SK-N-SH treated with all-trans-retinoic acid at 6 μM for 48 hours (cell line): ENCODE data around the gene HS3ST3A1.

ENCODE experiments used
- ATAC-seq: fragments of 200-7000 bp; cut with Tn5 transposase; 3 replicates; pipeline ENCODE4 v1.9.1; 2020; ENCODE audit warnings: mild to moderate bottlenecking, moderate library complexity
- ARNTL ChIP-seq: fragments of 450-650 bp; formaldehyde crosslinking; IDR thresholded peaks from 2 replicates; pipeline ENCODE4 v1.5.0; 2020; ENCODE audit warnings: low read depth, mild to moderate bottlenecking, moderate library complexity, borderline replicate concordance
- BACH2 ChIP-seq: fragments of 250-450 bp; sonication (Bioruptor Pico); IDR thresholded peaks from 2 replicates; pipeline ENCODE4 v1.9.0; 2021; ENCODE audit warnings: mild to moderate bottlenecking, borderline replicate concordance
- CSDC2 ChIP-seq: fragments of 250-450 bp; sonication (Bioruptor Pico); IDR thresholded peaks from 2 replicates; pipeline ENCODE4 v1.5.0; 2020; ENCODE audit warnings: mild to moderate bottlenecking, moderate library complexity
- GLIS3 ChIP-seq: fragments of 250-450 bp; sonication (Bioruptor Pico); IDR thresholded peaks from 2 replicates; pipeline ENCODE4 v1.5.0; 2020; ENCODE audit warnings: mild to moderate bottlenecking, moderate library complexity
- ISL1 ChIP-seq: fragments of 250-450 bp; sonication (Bioruptor Pico); IDR thresholded peaks from 2 replicates; pipeline ENCODE4 v2.1.2; 2022; ENCODE audit warnings: mild to moderate bottlenecking, moderate library complexity
- PPARA ChIP-seq: fragments of 250-450 bp; sonication (Bioruptor Pico); IDR thresholded peaks from 2 replicates; pipeline ENCODE4 v1.5.0; 2020; ENCODE audit warnings: mild to moderate bottlenecking, borderline replicate concordance
- RARB ChIP-seq: fragments of 250-450 bp; sonication (Bioruptor Pico); IDR thresholded peaks from 2 replicates; pipeline ENCODE4 v1.8.0; 2021; ENCODE audit warnings: mild to moderate bottlenecking, moderate library complexity
- SNAI2 ChIP-seq: fragments of 250-450 bp; sonication (Bioruptor Pico); IDR thresholded peaks from 2 replicates; pipeline ENCODE4 v1.5.0; 2020; ENCODE audit warnings: mild to moderate bottlenecking, moderate library complexity
- TCF4 ChIP-seq: fragments of 250-450 bp; sonication (Bioruptor Pico); IDR thresholded peaks from 2 replicates; pipeline ENCODE4 v1.8.0; 2021; ENCODE audit warnings: mild to moderate bottlenecking, moderate library complexity, borderline replicate concordance
- TOX ChIP-seq: fragments of 250-450 bp; sonication (Bioruptor Pico); IDR thresholded peaks from 2 replicates; pipeline ENCODE4 v1.8.0; 2021; ENCODE audit warnings: mild to moderate bottlenecking, moderate library complexity, borderline replicate concordance
- ZC3H10 ChIP-seq: fragments of 250-450 bp; sonication (Bioruptor Pico); IDR thresholded peaks from 2 replicates; pipeline ENCODE4 v1.5.1; 2021; ENCODE audit warnings: mild to moderate bottlenecking, moderate library complexity
- ZFP3 ChIP-seq: fragments of 250-450 bp; sonication (Bioruptor Pico); IDR thresholded peaks from 2 replicates; pipeline ENCODE4 v1.5.0; 2020; ENCODE audit warnings: mild to moderate bottlenecking, moderate library complexity
- ZFP30 ChIP-seq: fragments of 450-650 bp; formaldehyde crosslinking; IDR thresholded peaks from 2 replicates; pipeline ENCODE4 v1.5.0; 2022; ENCODE audit warnings: mild to moderate bottlenecking, moderate library complexity
- ZNF565 ChIP-seq: fragments of 450-650 bp; formaldehyde crosslinking; conservative IDR thresholded peaks from 2 replicates; pipeline ENCODE4 v1.5.0; 2020; ENCODE audit warnings: low read depth, mild to moderate bottlenecking, moderate library complexity
- ZNF70 ChIP-seq: fragments of 450-650 bp; formaldehyde crosslinking; IDR thresholded peaks from 2 replicates; pipeline ENCODE4 v1.5.0; 2020; ENCODE audit warnings: mild to moderate bottlenecking, moderate library complexity
- ZNF8 ChIP-seq: fragments of 450-650 bp; formaldehyde crosslinking; IDR thresholded peaks from 2 replicates; pipeline ENCODE4 v1.5.0; 2020; ENCODE audit warnings: mild to moderate bottlenecking, moderate library complexity
- TF ChIP-seq, protein P1 (sequence below): fragments of 250-450 bp; sonication (Bioruptor Pico); IDR thresholded peaks from 2 replicates; pipeline ENCODE4 v1.5.0; 2020; ENCODE audit warnings: mild to moderate bottlenecking, moderate library complexity
- TF ChIP-seq, protein P2 (sequence below): fragments of 250-450 bp; sonication (Bioruptor Pico); IDR thresholded peaks from 2 replicates; pipeline ENCODE4 v1.8.0; 2020; ENCODE audit warnings: mild to moderate bottlenecking, moderate library complexity, borderline replicate concordance
- TF ChIP-seq, protein P3 (sequence below): fragments of 250-450 bp; sonication (Bioruptor Pico); IDR thresholded peaks from 2 replicates; pipeline ENCODE4 v1.5.1; 2021; ENCODE audit warnings: mild to moderate bottlenecking, moderate library complexity
- TF ChIP-seq, protein P4 (sequence below): fragments of 250-450 bp; sonication (Bioruptor Pico); IDR thresholded peaks from 2 replicates; pipeline ENCODE4 v1.8.0; 2021; ENCODE audit warnings: low read depth, mild to moderate bottlenecking, moderate library complexity, borderline replicate concordance
- TF ChIP-seq, protein P5 (sequence below): fragments of 250-450 bp; sonication (Bioruptor Pico); IDR thresholded peaks from 2 replicates; pipeline ENCODE4 v1.5.1; 2020; ENCODE audit warnings: low read depth, mild to moderate bottlenecking, moderate library complexity

HS3ST3A1 gene

DNA sequence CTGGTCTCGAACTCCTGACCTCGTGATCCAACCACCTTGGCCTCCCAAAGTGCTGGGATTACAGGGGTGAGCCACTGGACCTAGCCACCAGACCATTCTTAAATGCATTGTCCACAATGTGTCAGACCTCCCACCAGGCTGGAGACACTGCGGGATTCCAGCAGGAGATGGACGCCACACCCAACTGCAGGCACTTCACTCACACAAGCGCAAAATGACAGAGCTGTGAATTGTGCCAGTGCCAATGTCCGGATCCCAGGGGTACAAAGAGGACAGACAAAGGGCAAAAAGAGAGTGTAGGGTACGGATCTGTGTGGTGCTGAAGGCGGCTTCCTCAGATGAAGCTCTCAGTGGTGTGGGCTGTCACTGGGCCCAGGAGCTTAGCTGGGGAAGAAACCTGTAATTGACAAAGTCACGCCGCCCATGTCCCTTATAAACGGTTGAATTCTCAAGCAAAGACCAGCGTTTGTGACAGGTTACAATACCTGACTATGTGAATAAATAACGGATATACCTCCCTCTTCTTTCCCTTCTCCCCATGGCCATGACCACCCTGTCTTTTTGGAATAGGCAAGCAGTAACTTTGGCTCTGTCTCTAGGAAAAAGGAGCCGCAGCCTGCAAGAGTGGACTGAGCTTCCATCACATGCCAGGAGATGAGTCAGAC, 40.0 kb downstream of the HS3ST3A1 start:
- ATAC-seq: peak; percentile 41
- no peak for TF ChIP-seq SNAI2 (CRISPR knock-in tag)
- TF ChIP-seq ZNF8 (CRISPR knock-in tag): no peak
- TF ChIP-seq, protein P1, sequence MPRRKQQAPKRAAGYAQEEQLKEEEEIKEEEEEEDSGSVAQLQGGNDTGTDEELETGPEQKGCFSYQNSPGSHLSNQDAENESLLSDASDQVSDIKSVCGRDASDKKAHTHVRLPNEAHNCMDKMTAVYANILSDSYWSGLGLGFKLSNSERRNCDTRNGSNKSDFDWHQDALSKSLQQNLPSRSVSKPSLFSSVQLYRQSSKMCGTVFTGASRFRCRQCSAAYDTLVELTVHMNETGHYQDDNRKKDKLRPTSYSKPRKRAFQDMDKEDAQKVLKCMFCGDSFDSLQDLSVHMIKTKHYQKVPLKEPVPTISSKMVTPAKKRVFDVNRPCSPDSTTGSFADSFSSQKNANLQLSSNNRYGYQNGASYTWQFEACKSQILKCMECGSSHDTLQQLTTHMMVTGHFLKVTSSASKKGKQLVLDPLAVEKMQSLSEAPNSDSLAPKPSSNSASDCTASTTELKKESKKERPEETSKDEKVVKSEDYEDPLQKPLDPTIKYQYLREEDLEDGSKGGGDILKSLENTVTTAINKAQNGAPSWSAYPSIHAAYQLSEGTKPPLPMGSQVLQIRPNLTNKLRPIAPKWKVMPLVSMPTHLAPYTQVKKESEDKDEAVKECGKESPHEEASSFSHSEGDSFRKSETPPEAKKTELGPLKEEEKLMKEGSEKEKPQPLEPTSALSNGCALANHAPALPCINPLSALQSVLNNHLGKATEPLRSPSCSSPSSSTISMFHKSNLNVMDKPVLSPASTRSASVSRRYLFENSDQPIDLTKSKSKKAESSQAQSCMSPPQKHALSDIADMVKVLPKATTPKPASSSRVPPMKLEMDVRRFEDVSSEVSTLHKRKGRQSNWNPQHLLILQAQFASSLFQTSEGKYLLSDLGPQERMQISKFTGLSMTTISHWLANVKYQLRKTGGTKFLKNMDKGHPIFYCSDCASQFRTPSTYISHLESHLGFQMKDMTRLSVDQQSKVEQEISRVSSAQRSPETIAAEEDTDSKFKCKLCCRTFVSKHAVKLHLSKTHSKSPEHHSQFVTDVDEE: no peak
- TF ChIP-seq ISL1: no peak
- no peak for TF ChIP-seq ZNF70
- TF ChIP-seq ZNF565 (CRISPR knock-in tag): no peak
- TF ChIP-seq, protein P2, sequence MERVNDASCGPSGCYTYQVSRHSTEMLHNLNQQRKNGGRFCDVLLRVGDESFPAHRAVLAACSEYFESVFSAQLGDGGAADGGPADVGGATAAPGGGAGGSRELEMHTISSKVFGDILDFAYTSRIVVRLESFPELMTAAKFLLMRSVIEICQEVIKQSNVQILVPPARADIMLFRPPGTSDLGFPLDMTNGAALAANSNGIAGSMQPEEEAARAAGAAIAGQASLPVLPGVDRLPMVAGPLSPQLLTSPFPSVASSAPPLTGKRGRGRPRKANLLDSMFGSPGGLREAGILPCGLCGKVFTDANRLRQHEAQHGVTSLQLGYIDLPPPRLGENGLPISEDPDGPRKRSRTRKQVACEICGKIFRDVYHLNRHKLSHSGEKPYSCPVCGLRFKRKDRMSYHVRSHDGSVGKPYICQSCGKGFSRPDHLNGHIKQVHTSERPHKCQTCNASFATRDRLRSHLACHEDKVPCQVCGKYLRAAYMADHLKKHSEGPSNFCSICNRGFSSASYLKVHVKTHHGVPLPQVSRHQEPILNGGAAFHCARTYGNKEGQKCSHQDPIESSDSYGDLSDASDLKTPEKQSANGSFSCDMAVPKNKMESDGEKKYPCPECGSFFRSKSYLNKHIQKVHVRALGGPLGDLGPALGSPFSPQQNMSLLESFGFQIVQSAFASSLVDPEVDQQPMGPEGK: no peak
- TF ChIP-seq, protein P3, sequence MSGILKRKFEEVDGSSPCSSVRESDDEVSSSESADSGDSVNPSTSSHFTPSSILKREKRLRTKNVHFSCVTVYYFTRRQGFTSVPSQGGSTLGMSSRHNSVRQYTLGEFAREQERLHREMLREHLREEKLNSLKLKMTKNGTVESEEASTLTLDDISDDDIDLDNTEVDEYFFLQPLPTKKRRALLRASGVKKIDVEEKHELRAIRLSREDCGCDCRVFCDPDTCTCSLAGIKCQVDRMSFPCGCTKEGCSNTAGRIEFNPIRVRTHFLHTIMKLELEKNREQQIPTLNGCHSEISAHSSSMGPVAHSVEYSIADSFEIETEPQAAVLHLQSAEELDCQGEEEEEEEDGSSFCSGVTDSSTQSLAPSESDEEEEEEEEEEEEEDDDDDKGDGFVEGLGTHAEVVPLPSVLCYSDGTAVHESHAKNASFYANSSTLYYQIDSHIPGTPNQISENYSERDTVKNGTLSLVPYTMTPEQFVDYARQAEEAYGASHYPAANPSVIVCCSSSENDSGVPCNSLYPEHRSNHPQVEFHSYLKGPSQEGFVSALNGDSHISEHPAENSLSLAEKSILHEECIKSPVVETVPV (CRISPR knock-in tag): no peak
- no peak for TF ChIP-seq ZFP30 (CRISPR knock-in tag)
- no peak for TF ChIP-seq GLIS3
- no peak for TF ChIP-seq TCF4 (CRISPR knock-in tag)
- no peak for TF ChIP-seq CSDC2
- TF ChIP-seq, all 23 proteins: peak for 0

DNA sequence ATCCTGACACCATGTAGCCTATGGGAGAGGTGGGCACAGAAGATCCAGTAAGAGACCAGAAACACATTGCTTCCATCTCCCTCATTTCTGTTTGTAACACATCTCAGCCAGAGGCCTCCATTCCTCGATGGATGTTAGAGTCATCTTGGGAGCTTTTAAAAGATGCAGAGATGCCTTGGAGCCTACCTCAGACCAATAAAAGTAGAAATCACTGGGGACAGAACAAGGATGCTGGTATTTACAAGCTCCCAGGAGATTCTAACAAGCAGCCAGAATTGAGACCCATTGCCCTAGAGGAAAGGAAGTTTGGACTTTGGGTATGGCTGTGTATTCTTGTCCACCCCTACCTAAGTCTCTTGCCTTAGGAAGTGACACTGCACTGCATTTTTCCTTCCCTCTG, 40.8 kb downstream of the HS3ST3A1 start:
- no peak for TF ChIP-seq PPARA (CRISPR knock-in tag)
- TF ChIP-seq ZC3H10 (CRISPR knock-in tag): no peak
- TF ChIP-seq, protein P1: no peak
- no peak for TF ChIP-seq ZFP30 (CRISPR knock-in tag)
- TF ChIP-seq, protein P4, sequence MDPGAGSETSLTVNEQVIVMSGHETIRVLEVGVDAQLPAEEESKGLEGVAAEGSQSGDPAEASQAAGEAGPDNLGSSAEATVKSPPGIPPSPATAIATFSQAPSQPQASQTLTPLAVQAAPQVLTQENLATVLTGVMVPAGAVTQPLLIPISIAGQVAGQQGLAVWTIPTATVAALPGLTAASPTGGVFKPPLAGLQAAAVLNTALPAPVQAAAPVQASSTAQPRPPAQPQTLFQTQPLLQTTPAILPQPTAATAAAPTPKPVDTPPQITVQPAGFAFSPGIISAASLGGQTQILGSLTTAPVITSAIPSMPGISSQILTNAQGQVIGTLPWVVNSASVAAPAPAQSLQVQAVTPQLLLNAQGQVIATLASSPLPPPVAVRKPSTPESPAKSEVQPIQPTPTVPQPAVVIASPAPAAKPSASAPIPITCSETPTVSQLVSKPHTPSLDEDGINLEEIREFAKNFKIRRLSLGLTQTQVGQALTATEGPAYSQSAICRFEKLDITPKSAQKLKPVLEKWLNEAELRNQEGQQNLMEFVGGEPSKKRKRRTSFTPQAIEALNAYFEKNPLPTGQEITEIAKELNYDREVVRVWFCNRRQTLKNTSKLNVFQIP (CRISPR knock-in tag): no peak
- TF ChIP-seq ISL1: no peak
- no peak for TF ChIP-seq TCF4 (CRISPR knock-in tag)
- no peak for TF ChIP-seq BACH2
- TF ChIP-seq TOX (CRISPR knock-in tag): no peak
- no peak for TF ChIP-seq CSDC2
- TF ChIP-seq, protein P2: no peak
- no peak for TF ChIP-seq SNAI2 (CRISPR knock-in tag)
- TF ChIP-seq, protein P5, sequence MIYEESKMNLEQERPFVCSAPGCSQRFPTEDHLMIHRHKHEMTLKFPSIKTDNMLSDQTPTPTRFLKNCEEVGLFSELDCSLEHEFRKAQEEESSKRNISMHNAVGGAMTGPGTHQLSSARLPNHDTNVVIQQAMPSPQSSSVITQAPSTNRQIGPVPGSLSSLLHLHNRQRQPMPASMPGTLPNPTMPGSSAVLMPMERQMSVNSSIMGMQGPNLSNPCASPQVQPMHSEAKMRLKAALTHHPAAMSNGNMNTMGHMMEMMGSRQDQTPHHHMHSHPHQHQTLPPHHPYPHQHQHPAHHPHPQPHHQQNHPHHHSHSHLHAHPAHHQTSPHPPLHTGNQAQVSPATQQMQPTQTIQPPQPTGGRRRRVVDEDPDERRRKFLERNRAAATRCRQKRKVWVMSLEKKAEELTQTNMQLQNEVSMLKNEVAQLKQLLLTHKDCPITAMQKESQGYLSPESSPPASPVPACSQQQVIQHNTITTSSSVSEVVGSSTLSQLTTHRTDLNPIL (CRISPR knock-in tag): no peak
- TF ChIP-seq ARNTL (CRISPR knock-in tag): no peak
- no peak for TF ChIP-seq ZNF70
- TF ChIP-seq ZFP3: no peak
- TF ChIP-seq RARB (CRISPR knock-in tag): no peak
- TF ChIP-seq GLIS3: no peak
- TF ChIP-seq, protein P3 (CRISPR knock-in tag): no peak
- TF ChIP-seq ZNF565 (CRISPR knock-in tag): no peak
- ATAC-seq: no peak
